Heart right ventricle (tissue), 16 donors: Measurements from ENCODE around the gene PHC2. TPM values are rescaled to one million over a fixed set of nuclear protein-coding genes. Genes with fewer than 3 reads are reported as not detected.

ENCODE experiments used
- ATAC-seq, 8 donors: fragments of 200-7000 bp; cut with Tn5 transposase; one replicate each; pipeline ENCODE4 v1.9.1; 2020; ENCODE audit warnings: mild to moderate bottlenecking in 8 of 8, moderate library complexity in 8 of 8, moderate number of reproducible peaks in 1 of 8
- DNase-seq, 2 donors: peaks; one replicate each; pipeline ENCODE4 v3.0.0-alpha.2; 2020
- H3K27ac ChIP-seq, 10 donors: fragments of 200-600 bp; sonication (generic) in 2 of 10; one replicate each; pipeline versions ENCODE4 v1.5.0 to v1.8.0; 2020 to 2022; ENCODE audit warnings: mild to moderate bottlenecking in 3 of 10
- H3K27me3 ChIP-seq, 7 donors: fragments of 200-600 bp; one replicate each; pipeline ENCODE4 v1.8.0; 2021 to 2022; ENCODE audit warnings: mild to moderate bottlenecking in 2 of 7
- H3K36me3 ChIP-seq, 9 donors: fragments of 200-600 bp; sonication (generic) in 1 of 9; one replicate each; pipeline versions ENCODE4 v1.5.0 to v1.8.0; 2020 to 2022; ENCODE audit warnings: mild to moderate bottlenecking in 2 of 9
- H3K4me1 ChIP-seq, 9 donors: fragments of 200-600 bp; sonication (generic) in 1 of 9; one replicate each; pipeline versions ENCODE4 v1.5.0 to v1.8.0; 2020 to 2022; ENCODE audit warnings: mild to moderate bottlenecking in 4 of 9
- H3K4me3 ChIP-seq, 10 donors: fragments of 200-600 bp; sonication (generic) in 2 of 10; one replicate each; pipeline versions ENCODE4 v1.5.0 to v1.8.0; 2020 to 2022; ENCODE audit warnings: mild to moderate bottlenecking in 7 of 10, moderate library complexity in 2 of 10
- H3K9me3 ChIP-seq, 11 donors: fragments of 200-600 bp in 10 of 11; sonication (generic) in 2 of 11; one replicate each; pipeline versions ENCODE4 v1.5.0 to v1.8.0; 2013 to 2022; ENCODE audit warnings: mild to moderate bottlenecking in 2 of 11, control low read depth in 1 of 11, moderate library complexity in 1 of 11
- WGBS, 2 donors: extraction: QIAGEN DNeasy Blood & Tissue Kit; methylation state at CpG; one replicate each; pipeline ENCODE4 v1.1.7; 2013; ENCODE audit warnings: inconsistent platforms in 1 of 2; 5-methylcytosine and 5-hydroxymethylcytosine counted together
- intact Hi-C, 10 donors: fragments of 100-400 bp; cut with DNase I; formaldehyde crosslinking; loops; one replicate each; pipeline versions ENCODE4 v1.11.1 to v1.14.2; 2022
- polyA plus RNA-seq, 2 donors: library from polyadenylated mRNA; stranded (reverse); fragments of 200-250 nt; gene quantifications; one replicate each; pipeline ENCODE4 v1.2.3, GENCODE V29; 2013
- total RNA-seq, 10 donors: library from RNA; stranded (reverse); fragmentation: NEBNext Ultra II Directional in 3 of 10; extraction: Animal tissue kit (Norgen Biotek cat#: 25700) in 3 of 10; gene quantifications; one replicate each; pipeline versions ENCODE4 v1.2.1 to v1.2.4, GENCODE V29; 2021 to 2023
- TF ChIP-seq, protein P1 (sequence below), 9 donors: fragments of 200-600 bp; sonication (generic) in 2 of 9; IDR thresholded peaks; one replicate each; pipeline versions ENCODE4 v1.5.0 to v1.8.0; 2021 to 2022; ENCODE audit warnings: antibody characterized with exemption in 9 of 9, mild to moderate bottlenecking in 5 of 9, moderate library complexity in 1 of 9
- donor health status: Arrhythmogenic right ventricular cardiomyopathy.
- donor health status: ischemic (EF 13 %, LVEDD 7.1; RV severe dilation, severe dysfunction).
- donor health status: healthy with polysubstance abuse.
- donor health status: DM: no; HTN: yes; CAD: no.
- donor health status: DM: no; HTN: no; CAD: no.
- donor health status: ischemic (EF 25% LVEDD 6.9; RV normal size, moderate dysfunction).
- donor health status: ischemic (EF 25% LVEDD 5.7; RV mildly dilated, moderate dysfunction).
- donor health status: healthy.
- donor health status: DM: yes; HTN: yes; CAD: no.
- donor health status: Ischemic cardiomyopathy.
- donor health status: ischemic (EF 35%, LVEDD 5.7; RV mildly dilated, moderate dysfunction).
- donor health status: nonischemic (EF 11% LVEDD 7.7; RV severe dilation, severe dysfunction).
- donor health status: DM: yes; HTN: yes; CAD: no.
- donor health status: PGD.
- donor health status: ischemic (EF 29% LVEDD 5.4; RV normal size, mild dysfunction).
- donor health status: nonischemic (EF 23%, LVEDD 6.1; RV moderate dilation, normal function).

The PHC2 gene
- total and polyA plus RNA-seq, 12 donors: 81.2 to 136 (median 99.3) TPM

DNA sequence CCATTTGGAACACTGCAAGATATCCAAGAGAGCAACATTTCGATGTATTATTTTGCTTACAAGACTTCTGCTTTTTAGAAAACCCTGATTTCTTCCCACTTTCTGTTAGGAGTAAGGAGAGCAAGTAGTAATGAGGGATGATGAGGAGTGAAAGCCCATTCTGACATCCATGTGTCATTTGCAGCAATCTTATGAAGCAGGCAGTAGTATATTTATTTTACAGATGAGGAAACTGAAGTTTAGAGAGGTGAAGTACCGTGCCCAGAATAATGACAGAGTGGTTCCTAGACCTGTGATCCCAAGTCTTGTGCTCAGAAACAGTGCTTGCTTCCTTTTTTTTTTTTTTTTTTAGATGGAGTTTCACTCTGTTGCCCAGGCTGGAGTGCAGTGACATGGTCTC, 34.4 kb upstream of the PHC2 start:
- DNase-seq (no peak), ATAC-seq (no peak)
- Histone ChIP-seq H3K27me3 (no peaks in the 10 kb centered on the region), H3K9me3 (no peaks in the 10 kb centered on the region), H3K27ac (no peak overlapping the region), H3K36me3 (no peaks in the 10 kb centered on the region), H3K4me1 (peaks cover 1 to 47% (median 30%) of the 10 kb centered on the region in 9 donors), H3K4me3 (no peak overlapping the region)
- intact Hi-C loops: loop anchor here in 8 of 10 donors (5.0 to 10.0 kb wide), 10 partner anchors 91 to 371 kb away; no protein-coding TSS in a partner anchor
- TF ChIP-seq, protein P1, sequence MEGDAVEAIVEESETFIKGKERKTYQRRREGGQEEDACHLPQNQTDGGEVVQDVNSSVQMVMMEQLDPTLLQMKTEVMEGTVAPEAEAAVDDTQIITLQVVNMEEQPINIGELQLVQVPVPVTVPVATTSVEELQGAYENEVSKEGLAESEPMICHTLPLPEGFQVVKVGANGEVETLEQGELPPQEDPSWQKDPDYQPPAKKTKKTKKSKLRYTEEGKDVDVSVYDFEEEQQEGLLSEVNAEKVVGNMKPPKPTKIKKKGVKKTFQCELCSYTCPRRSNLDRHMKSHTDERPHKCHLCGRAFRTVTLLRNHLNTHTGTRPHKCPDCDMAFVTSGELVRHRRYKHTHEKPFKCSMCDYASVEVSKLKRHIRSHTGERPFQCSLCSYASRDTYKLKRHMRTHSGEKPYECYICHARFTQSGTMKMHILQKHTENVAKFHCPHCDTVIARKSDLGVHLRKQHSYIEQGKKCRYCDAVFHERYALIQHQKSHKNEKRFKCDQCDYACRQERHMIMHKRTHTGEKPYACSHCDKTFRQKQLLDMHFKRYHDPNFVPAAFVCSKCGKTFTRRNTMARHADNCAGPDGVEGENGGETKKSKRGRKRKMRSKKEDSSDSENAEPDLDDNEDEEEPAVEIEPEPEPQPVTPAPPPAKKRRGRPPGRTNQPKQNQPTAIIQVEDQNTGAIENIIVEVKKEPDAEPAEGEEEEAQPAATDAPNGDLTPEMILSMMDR (IDR thresholded peaks at IDR 0.05): no peak
- WGBS, 2 donors: 92 to 94% methylated on average over 2 of the region's 2 CpGs

DNA sequence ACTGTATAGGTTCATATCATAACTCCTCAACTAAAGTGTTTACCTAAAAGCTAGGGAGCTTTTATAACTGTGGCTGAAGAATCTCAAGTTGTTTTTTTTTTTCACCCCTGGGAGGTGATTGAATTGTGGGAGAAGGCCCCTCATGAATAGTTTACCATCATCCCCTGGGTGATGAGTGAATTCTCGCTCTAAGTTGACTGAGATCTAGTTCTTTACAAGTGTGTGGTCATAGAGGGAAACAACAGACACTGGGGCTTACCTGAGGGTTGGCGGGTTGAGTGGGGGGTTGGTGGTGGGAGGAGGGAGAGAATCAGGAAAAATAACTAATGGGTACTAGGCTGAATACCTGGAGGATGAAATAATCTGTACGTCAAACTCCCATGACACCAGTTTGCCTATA, 33.7 kb upstream of the PHC2 start:
- no peak overlapping the region for H3K4me3 ChIP-seq
- H3K4me1 ChIP-seq: peaks cover 2 to 51% (median 32%) of the 10 kb centered on the region in 9 donors
- DNase-seq (no peak), ATAC-seq (no peak)
- TF ChIP-seq, protein P1 (IDR thresholded peaks at IDR 0.05): no peak
- WGBS, 2 donors: 94 to 99% methylated on average over 3 of the region's 3 CpGs
- no peak overlapping the region for H3K27ac ChIP-seq
- intact Hi-C loops: loop anchor here in 6 of 10 donors (5.0 to 10.0 kb wide), 7 partner anchors 90 to 370 kb away; no protein-coding TSS in a partner anchor
- H3K27me3 ChIP-seq: no peaks in the 10 kb centered on the region
- no peaks in the 10 kb centered on the region for H3K36me3 ChIP-seq
- H3K9me3 ChIP-seq: no peaks in the 10 kb centered on the region

DNA sequence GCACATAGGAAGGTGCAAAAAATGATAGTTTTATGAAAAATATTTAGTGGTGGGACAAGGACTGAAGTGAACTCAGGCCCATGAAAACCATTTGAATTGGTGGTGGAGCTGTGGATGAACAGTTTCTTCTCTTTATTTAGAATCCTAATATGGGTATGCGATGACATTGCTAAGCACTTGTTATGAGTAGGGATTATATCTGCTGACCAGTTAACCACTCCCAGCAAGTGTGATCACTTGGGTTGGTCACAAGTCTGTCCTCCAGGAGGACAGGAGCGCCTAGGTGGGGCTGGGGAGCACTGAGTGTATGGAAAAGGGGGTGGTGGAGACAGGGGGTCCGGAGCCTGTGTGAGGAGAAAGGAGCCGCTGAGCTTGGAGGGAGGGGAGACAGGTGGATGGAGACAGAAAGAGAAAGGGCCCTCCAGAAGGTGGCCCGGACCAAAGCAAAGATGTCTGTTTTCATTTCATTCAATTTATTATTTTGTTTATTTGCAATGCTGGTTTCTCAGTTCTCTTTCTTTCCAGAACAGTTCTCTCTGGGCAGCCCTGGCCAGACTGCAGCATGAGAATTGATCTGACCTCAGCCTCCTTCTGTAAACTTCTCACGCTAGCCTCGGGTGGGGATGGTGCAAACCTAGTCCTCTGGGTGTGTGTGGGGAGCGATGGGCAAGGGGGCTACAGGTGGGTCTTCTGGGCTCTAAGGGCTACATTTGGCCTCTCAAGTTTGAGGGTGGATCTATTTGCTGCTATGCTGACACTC, 31.7 kb upstream of the PHC2 start:
- no peaks in the 10 kb centered on the region for H3K9me3 ChIP-seq
- DNase-seq (no peak), ATAC-seq (no peak)
- intact Hi-C loops: loop anchor here in 6 of 10 donors (5.0 to 10.0 kb wide), 7 partner anchors 88 to 368 kb away; no protein-coding TSS in a partner anchor
- H3K27me3 ChIP-seq: no peaks in the 10 kb centered on the region
- WGBS, 2 donors: 91 to 92% methylated on average over 8 of the region's 8 CpGs
- peak overlapping the region in 2 of 10 donors; percentile 3 to 88 for H3K27ac ChIP-seq
- H3K36me3 ChIP-seq: no peaks in the 10 kb centered on the region
- H3K4me3 ChIP-seq: no peak overlapping the region
- peaks cover 2 to 64% (median 35%) of the 10 kb centered on the region in 9 donors for H3K4me1 ChIP-seq
- TF ChIP-seq, protein P1 (IDR thresholded peaks at IDR 0.05): no peak

DNA sequence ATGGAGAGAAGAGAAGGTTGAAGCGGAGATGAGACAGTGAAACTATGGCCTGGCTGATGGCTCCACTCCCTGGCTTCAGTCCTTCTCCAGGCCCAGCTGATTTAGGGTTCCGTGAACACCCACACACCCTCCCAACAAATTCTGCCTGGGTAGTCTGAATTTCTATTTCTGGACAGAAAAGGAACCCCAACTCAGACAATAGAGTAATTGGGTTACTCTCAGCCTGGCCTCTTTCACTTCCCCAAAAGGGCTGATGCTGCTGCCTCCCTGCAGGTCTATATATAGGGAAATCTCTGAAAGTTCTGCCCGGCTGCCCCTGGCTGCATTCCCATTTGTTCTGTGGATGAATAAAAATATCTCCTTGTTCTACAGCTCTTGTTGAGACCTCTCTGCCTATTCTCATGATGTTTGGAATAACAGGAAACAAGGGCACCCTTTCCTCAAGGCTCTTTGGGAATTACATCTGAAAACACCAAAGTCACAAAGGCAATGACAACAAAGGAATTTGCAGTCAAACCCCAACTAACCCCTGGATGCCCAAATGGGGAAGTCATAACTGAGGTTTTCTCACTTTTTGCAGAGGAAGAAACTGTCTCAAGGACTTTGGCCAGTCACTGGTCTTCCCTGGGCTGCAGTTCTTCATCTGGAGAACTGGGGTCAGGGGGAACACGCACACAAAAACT, 30.2 kb upstream of the PHC2 start:
- 45 to 54% methylated on average over 4 of the region's 4 CpGs for WGBS, 2 donors
- Histone ChIP-seq H3K27ac (peak overlapping the region; percentile 59 to 93 (median 84)), H3K36me3 (no peaks in the 10 kb centered on the region), H3K27me3 (no peaks in the 10 kb centered on the region), H3K4me1 (peaks cover 2 to 74% (median 35%) of the 10 kb centered on the region in 9 donors), H3K9me3 (no peaks in the 10 kb centered on the region), H3K4me3 (no peak overlapping the region)
- intact Hi-C loops: loop anchor here in 6 of 10 donors (5.0 to 10.0 kb wide), 7 partner anchors 86 to 366 kb away; no protein-coding TSS in a partner anchor
- TF ChIP-seq, protein P1 (IDR thresholded peaks at IDR 0.05): no peak
- DNase-seq (peak; percentile 44 to 77), ATAC-seq (peak; percentile 61 to 87 (median 75))
